Ishikawa (cell line): ENCODE results near the gene ALOX5.

Experiments used
- CEBPB ChIP-seq: IDR thresholded peaks from 2 replicates; pipeline ENCODE4 v1.6.1; 2012
- CREB1 ChIP-seq: IDR thresholded peaks from 2 replicates; pipeline ENCODE4 v1.6.1; 2012; ENCODE audit warnings: low read depth
- FOXM1 ChIP-seq: IDR thresholded peaks from 2 replicates; pipeline ENCODE4 v1.6.1; 2012; ENCODE audit warnings: low read depth, borderline replicate concordance
- MAX ChIP-seq: IDR thresholded peaks from 2 replicates; pipeline ENCODE4 v1.6.1; 2012
- NFIC ChIP-seq: IDR thresholded peaks from 2 replicates; pipeline ENCODE4 v1.6.1; 2012
- RAD21 ChIP-seq: IDR thresholded peaks from 2 replicates; pipeline ENCODE4 v1.6.1; 2012; ENCODE audit warnings: low read depth
- REST ChIP-seq: IDR thresholded peaks from 2 replicates; pipeline ENCODE4 v1.6.1; 2012; ENCODE audit warnings: low read depth, mild to moderate bottlenecking
- TAF1 ChIP-seq: IDR thresholded peaks from 2 replicates; pipeline ENCODE4 v1.6.1; 2012; ENCODE audit warnings: low read depth, mild to moderate bottlenecking

- TF ChIP-seq FOXM1 (no peak), CEBPB (no peak), RAD21 (no peak), TAF1 (no peak), REST (no peak), MAX (no peak), NFIC (no peak), CREB1 (no peak)
These were observed 34.7 kb downstream of the ALOX5 start for GRCh38 chr10:45408421-45409319.
